OCI-LY7 (cell line): Measurements from ENCODE around the gene ADAMTS17. TPM values are rescaled to one million over a fixed set of nuclear protein-coding genes. Genes with fewer than 3 reads are reported as not detected.

Source experiments
- BruUV-seq: library from RNA; stranded (reverse); fragments of 400-500 nt; replicated peaks from 2 replicates; lab custom pipeline; 2021; lab: Mats Ljungman, UMichigan
- CTCF ChIA-PET: fragments of 300-600 bp; sonication (Branson Sonifier 250); formaldehyde crosslinking; loops from one replicate; lab custom pipeline; 2022; ENCODE audit warnings: antibody characterized with exemption; ENCODE audit not compliant: unreplicated experiment; lab: Charles Lee
- POLR2A ChIA-PET: fragments of 300-600 bp; sonication (Branson Sonifier 250); formaldehyde crosslinking; loops from one replicate; lab custom pipeline; 2022; ENCODE audit warnings: antibody characterized with exemption; lab: Charles Lee
- DNase-seq: peaks from one replicate; pipeline ENCODE4 v3.0.0-alpha.2; 2015; ENCODE audit warnings: low spot score
- H2AFZ ChIP-seq: fragments of 200-600 bp; sonication (generic), shearing (Covaris generic); 2 replicates; pipeline ENCODE4 v1.6.1; 2014; ENCODE audit warnings: mild to moderate bottlenecking, antibody characterized with exemption, low read length, moderate library complexity
- H3K27ac ChIP-seq: fragments of 200-600 bp; sonication (generic); 2 replicates; pipeline ENCODE4 v1.5.1; 2014; ENCODE audit warnings: mixed run types, low read depth, mild to moderate bottlenecking, moderate library complexity, low read length, inconsistent platforms; ENCODE audit not compliant: poor library complexity, severe bottlenecking
- H3K36me3 ChIP-seq: fragments of 200-600 bp; sonication (generic); 2 replicates; pipeline ENCODE4 v1.6.1; 2014; ENCODE audit warnings: mild to moderate bottlenecking, antibody characterized with exemption, low read length, moderate library complexity, mixed read lengths; ENCODE audit not compliant: insufficient read depth
- H3K4me1 ChIP-seq: fragments of 200-600 bp; sonication (generic); 2 replicates; pipeline ENCODE4 v1.5.1; 2014; ENCODE audit warnings: mild to moderate bottlenecking, low read length; ENCODE audit not compliant: insufficient read depth, poor library complexity, severe bottlenecking
- H3K4me2 ChIP-seq: fragments of 200-600 bp; sonication (generic); 2 replicates; pipeline ENCODE4 v1.6.1; 2014; ENCODE audit warnings: mild to moderate bottlenecking, low read length
- H3K4me3 ChIP-seq: fragments of 200-600 bp; sonication (generic); 2 replicates; pipeline ENCODE4 v1.5.1; 2014; ENCODE audit warnings: mild to moderate bottlenecking, low read depth, low read length; ENCODE audit not compliant: poor library complexity, severe bottlenecking
- H3K79me2 ChIP-seq: fragments of 200-600 bp; sonication (generic); 2 replicates; pipeline ENCODE4 v1.6.1; 2016; ENCODE audit warnings: low read depth, mild to moderate bottlenecking, low read length, moderate library complexity, mixed read lengths; ENCODE audit not compliant: insufficient read depth
- H3K9me2 ChIP-seq: fragments of 200-600 bp; sonication (generic); 2 replicates; pipeline ENCODE4 v1.6.1; 2016; ENCODE audit warnings: mild to moderate bottlenecking, low read length, mixed read lengths; ENCODE audit not compliant: insufficient read depth
- H3K9me3 ChIP-seq: fragments of 200-600 bp; sonication (generic); 2 replicates; pipeline ENCODE4 v1.6.1; 2014; ENCODE audit warnings: mild to moderate bottlenecking, mixed run types, low read length, mixed read lengths
- H4K20me1 ChIP-seq: fragments of 200-600 bp; sonication (generic); 2 replicates; pipeline ENCODE4 v1.6.1; 2014; ENCODE audit warnings: mild to moderate bottlenecking, antibody characterized with exemption, low read length, moderate library complexity, mixed read lengths; ENCODE audit not compliant: insufficient read depth
- CTCF ChIP-seq: fragments of 200-600 bp; sonication (generic); conservative IDR thresholded peaks from 2 replicates; pipeline ENCODE4 v1.5.1; 2014; ENCODE audit warnings: mild to moderate bottlenecking, antibody characterized with exemption, low read length, moderate library complexity, mixed read lengths
- EZH2phosphoT487 ChIP-seq: fragments of 200-600 bp; sonication (generic); IDR thresholded peaks from 2 replicates; pipeline ENCODE4 v1.6.1; 2018; ENCODE audit warnings: low read depth, borderline replicate concordance, mild to moderate bottlenecking, mixed run types, antibody characterized with exemption, low read length, moderate library complexity, mixed read lengths
- intact Hi-C: fragments of 100-400 bp; cut with micrococcal nuclease; formaldehyde crosslinking; loops from one replicate; pipeline ENCODE4 v1.10.0; 2022; ENCODE audit not compliant: unreplicated experiment
- total RNA-seq, 2 experiments: library from RNA; depleted of rRNA in 1 of 2; stranded (reverse); fragments of >200 nt in 1 of 2; shearing (Covaris generic) in 1 of 2; gene quantifications; 2 replicates each; pipeline ENCODE4 v1.2.3, GENCODE V29; 2014 to 2022

ADAMTS17 gene
- total RNA-seq, 2 experiments from 2014 or later = not detected

- no TSS peak for BruUV-seq
- H3K36me3 ChIP-seq = no peaks in the 10 kb centered on the region
- no peaks in the 10 kb centered on the region for H3K9me3 ChIP-seq
- H2AFZ ChIP-seq = no peak overlapping the region
- ChIA-PET CTCF (no interaction called here), POLR2A (no interaction called here)
- DNase-seq = no peak
- intact Hi-C loops = no loop called here
- TF ChIP-seq CTCF (no peak), EZH2phosphoT487 (no peak)
- H3K27ac ChIP-seq = no peak overlapping the region
- no peaks in the 10 kb centered on the region for H3K9me2 ChIP-seq
- no peaks in the 10 kb centered on the region for H3K4me1 ChIP-seq
- H4K20me1 ChIP-seq = no peaks in the 10 kb centered on the region
- no peaks in the 10 kb centered on the region for H3K79me2 ChIP-seq
- no peak overlapping the region for H3K4me2 ChIP-seq
- no peak overlapping the region for H3K4me3 ChIP-seq
Observed at GRCh38 chr15:100095541-100096247, 246.1 kb downstream of the ADAMTS17 start.

GRCh38 chr15:100094127-100094510 lies 247.7 kb downstream of the ADAMTS17 start:
- Histone ChIP-seq H2AFZ (no peak overlapping the region), H3K27ac (no peak overlapping the region), H3K36me3 (no peaks in the 10 kb centered on the region), H3K79me2 (no peaks in the 10 kb centered on the region), H3K9me2 (no peaks in the 10 kb centered on the region), H3K9me3 (no peaks in the 10 kb centered on the region), H4K20me1 (no peaks in the 10 kb centered on the region), H3K4me3 (no peak overlapping the region), H3K4me2 (no peak overlapping the region), H3K4me1 (no peaks in the 10 kb centered on the region)
- no peak for DNase-seq
- intact Hi-C loops = no loop called here
- no TSS peak for BruUV-seq
- ChIA-PET POLR2A (no interaction called here), CTCF (no interaction called here)
- TF ChIP-seq CTCF = no peak
- TF ChIP-seq EZH2phosphoT487 = no peak

GRCh38 chr15:100093211-100094126 lies 248.3 kb downstream of the ADAMTS17 start:
- H3K4me1 ChIP-seq = no peaks in the 10 kb centered on the region
- no peak for DNase-seq
- no peaks in the 10 kb centered on the region for H3K36me3 ChIP-seq
- no peak overlapping the region for H3K4me2 ChIP-seq
- no peak overlapping the region for H3K27ac ChIP-seq
- H2AFZ ChIP-seq = no peak overlapping the region
- no peaks in the 10 kb centered on the region for H3K9me2 ChIP-seq
- BruUV-seq = no TSS peak
- POLR2A ChIA-PET = no interaction called here
- TF ChIP-seq EZH2phosphoT487 (no peak), CTCF (no peak)
- no peak overlapping the region for H3K4me3 ChIP-seq
- CTCF ChIA-PET = no interaction called here
- no peaks in the 10 kb centered on the region for H3K9me3 ChIP-seq
- intact Hi-C loops = no loop called here
- no peaks in the 10 kb centered on the region for H4K20me1 ChIP-seq
- H3K79me2 ChIP-seq = no peaks in the 10 kb centered on the region
